Fibroblast of lung (primary cell): ENCODE results near the gene FGF14.

Experiments
- CTCF ChIP-seq, 2 donors: IDR thresholded peaks in 1 of 2; conservative IDR thresholded peaks in 1 of 2; 1 replicate in 1 of 2; 2 replicates in 1 of 2; pipeline ENCODE4 v1.5.1; 2011 to 2012; ENCODE audit warnings: low read length in 2 of 2, control low read depth in 1 of 2, inconsistent platforms in 1 of 2, low read depth in 1 of 2, mild to moderate bottlenecking in 1 of 2
- EZH2 ChIP-seq: IDR thresholded peaks from 2 replicates; pipeline ENCODE4 v1.5.1; 2012; ENCODE audit warnings: low read length, control low read depth, mild to moderate bottlenecking; ENCODE audit errors: missing control alignments

DNA sequence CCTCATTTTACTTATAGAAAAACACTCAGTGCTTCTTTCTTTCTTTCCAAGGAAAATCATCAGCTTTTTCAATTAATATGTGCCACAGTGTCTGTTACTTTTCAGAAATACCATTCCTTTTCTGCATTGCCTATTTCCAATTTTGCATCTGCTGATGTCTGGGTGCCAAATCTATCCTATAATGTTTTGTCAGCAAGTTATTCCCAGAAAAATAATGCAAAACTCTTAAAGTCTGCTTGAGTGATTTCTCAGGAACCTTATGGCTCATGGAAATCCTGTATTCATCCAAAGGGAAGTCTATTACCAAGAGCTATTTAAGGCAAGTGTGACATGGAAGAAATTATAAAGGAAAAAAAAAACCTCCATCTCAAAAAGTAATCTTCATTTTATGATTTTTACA lies 224.4 kb downstream of the FGF14 start:
- no peak for TF ChIP-seq CTCF (conservative IDR thresholded peaks at IDR 0.05 in 1 of 2, IDR thresholded peaks at IDR 0.05 in 1 of 2; ENCODE audit: low read depth in 1 of 2, low read length in 2 of 2)
- no peak for TF ChIP-seq EZH2
